ENCODE measurements around the gene SYNM.

SYNM gene

GRCh38 chr15:99180086-99180963 lies 75.4 kb downstream of the SYNM start:
- Histone ChIP-seq H3K4me3 (ENCODE audit: insufficient read depth, low read depth, low read length) (no peak overlapping the region), H3K36me3 (ENCODE audit: control insufficient read depth, insufficient read depth, low read length) (no peaks in the 10 kb centered on the region), H3K27me3 (ENCODE audit: control insufficient read depth, insufficient read depth, low read length, poor library complexity, severe bottlenecking) (no peaks in the 10 kb centered on the region), H3K27ac (ENCODE audit: insufficient read depth, low read depth, low read length, poor library complexity, severe bottlenecking) (no peak overlapping the region), H3K4me1 (ENCODE audit: control insufficient read depth, insufficient read depth, low read length) (peaks cover 3% of the 10 kb centered on the region), H3K9me3 (ENCODE audit: control insufficient read depth, low read length) (no peaks in the 10 kb centered on the region)
- 88 to 94% methylated on average over 3 of the region's 3 CpGs for WGBS, 2 experiments

GRCh38 chr15:99180964-99181306 lies 76.1 kb downstream of the SYNM start:
- Histone ChIP-seq H3K4me3 (ENCODE audit: insufficient read depth, low read depth, low read length) (no peak overlapping the region), H3K27me3 (ENCODE audit: control insufficient read depth, insufficient read depth, low read length, poor library complexity, severe bottlenecking) (no peaks in the 10 kb centered on the region), H3K27ac (ENCODE audit: insufficient read depth, low read depth, low read length, poor library complexity, severe bottlenecking) (no peak overlapping the region), H3K4me1 (ENCODE audit: control insufficient read depth, insufficient read depth, low read length) (peaks cover 3% of the 10 kb centered on the region), H3K36me3 (ENCODE audit: control insufficient read depth, insufficient read depth, low read length) (no peaks in the 10 kb centered on the region), H3K9me3 (ENCODE audit: control insufficient read depth, low read length) (no peaks in the 10 kb centered on the region)
- WGBS, 2 experiments: 80 to 97% methylated on average over 2 of the region's 2 CpGs

GRCh38 chr15:99181545-99181971 lies 76.7 kb downstream of the SYNM start:
- H3K27ac ChIP-seq (ENCODE audit: insufficient read depth, low read depth, low read length, poor library complexity, severe bottlenecking): no peak overlapping the region
- 41 to 42% methylated on average over 4 of the region's 4 CpGs for WGBS, 2 experiments

GRCh38 chr15:99182791-99183190 lies 77.9 kb downstream of the SYNM start:
- no peak overlapping the region for H3K4me3 ChIP-seq (ENCODE audit: insufficient read depth, low read depth, low read length)
- 96 to 97% methylated on average over 1 of the region's 1 CpG for WGBS, 2 experiments
- no peaks in the 10 kb centered on the region for H3K27me3 ChIP-seq (ENCODE audit: control insufficient read depth, insufficient read depth, low read length, poor library complexity, severe bottlenecking)
- H3K9me3 ChIP-seq (ENCODE audit: control insufficient read depth, low read length): no peaks in the 10 kb centered on the region
- H3K4me1 ChIP-seq (ENCODE audit: control insufficient read depth, insufficient read depth, low read length): peaks cover 3% of the 10 kb centered on the region
- H3K27ac ChIP-seq (ENCODE audit: insufficient read depth, low read depth, low read length, poor library complexity, severe bottlenecking): no peak overlapping the region
- no peaks in the 10 kb centered on the region for H3K36me3 ChIP-seq (ENCODE audit: control insufficient read depth, insufficient read depth, low read length)

More at GRCh38 chr15:99181545-99181971, 76.7 kb downstream of the SYNM start:
- H3K27me3 ChIP-seq (ENCODE audit: control insufficient read depth, insufficient read depth, low read length, poor library complexity, severe bottlenecking): no peaks in the 10 kb centered on the region
- no peak overlapping the region for H3K4me3 ChIP-seq (ENCODE audit: insufficient read depth, low read depth, low read length)
- H3K4me1 ChIP-seq (ENCODE audit: control insufficient read depth, insufficient read depth, low read length): peaks cover 3% of the 10 kb centered on the region
- H3K36me3 ChIP-seq (ENCODE audit: control insufficient read depth, insufficient read depth, low read length): no peaks in the 10 kb centered on the region
- no peaks in the 10 kb centered on the region for H3K9me3 ChIP-seq (ENCODE audit: control insufficient read depth, low read length)

Data from ectodermal cell (in vitro differentiated cells).